ENCODE data around the gene CASP14. TPM values are rescaled to one million over a fixed set of nuclear protein-coding genes. Genes with fewer than 3 reads are reported as not detected.

The CASP14 gene
- total and polyA plus RNA-seq, 4 experiments from 2014 or later, result 0.09 TPM; not detected in 3

GRCh38 chr19:15101479-15102082 lies 52.3 kb downstream of the CASP14 start:
- Histone ChIP-seq H3K4me1 (ENCODE audit: insufficient read depth, low read length) (no peaks in the 10 kb centered on the region), H3K27me3 (ENCODE audit: insufficient read depth, low read length) (no peaks in the 10 kb centered on the region), H3K9me3 (ENCODE audit: control insufficient read depth in 1 of 2, low read length in 2 of 2) (peaks cover 0 to 5% of the 10 kb centered on the region in 2 donors), H3K36me3 (ENCODE audit: insufficient read depth, low read length) (no peaks in the 10 kb centered on the region), H3K4me3 (ENCODE audit: low read length in 2 of 2) (no peak overlapping the region), H3K27ac (ENCODE audit: low read depth, low read length) (no peak overlapping the region)
- peaks cover 8 to 12% of the 10 kb centered on the region in 2 donors for H3K36me3 Mint-ChIP-seq
- ChIA-PET POLR2A (ENCODE audit: partially characterized antibody) (no interaction called here), CTCF (ENCODE audit: partially characterized antibody) (interaction anchor here (0.6 to 6.6 kb wide), 15 partner anchors 9 to 454 kb away, joined by 3 to 74 read pairs (median 3); no protein-coding TSS in a partner anchor)
- H3K9me3 Mint-ChIP-seq, result peaks cover 5 to 32% (median 22%) of the 10 kb centered on the region in 8 donors
- intact Hi-C loops (cut with micrococcal nuclease), result loop anchor here (1.0 kb wide), 1 partner anchor 49 kb away; no protein-coding TSS in a partner anchor
- DNase-seq, result peak in 4 of 5 donors; percentile 35 to 44 (median 40)
- H3K4me3 Mint-ChIP-seq, result peak overlapping the region in 1 of 8 donors; percentile 15
- peaks cover under 1 to 7% (median 2%) of the 10 kb centered on the region in 4 donors for H3K4me1 Mint-ChIP-seq
- peaks cover 14 to 20% of the 10 kb centered on the region in 2 donors for H3K27me3 Mint-ChIP-seq
- no peak overlapping the region for H3K27ac Mint-ChIP-seq

- peaks cover 8 to 12% of the 10 kb centered on the region in 2 donors for H3K36me3 Mint-ChIP-seq
- H3K27ac Mint-ChIP-seq, result no peak overlapping the region
- no peaks in the 10 kb centered on the region for H3K36me3 ChIP-seq (ENCODE audit: insufficient read depth, low read length)
- intact Hi-C loops (cut with micrococcal nuclease), result no loop called here
- H3K4me3 ChIP-seq (ENCODE audit: low read length in 2 of 2), result no peak overlapping the region
- DNase-seq, result no peak
- peaks cover 5% of the 10 kb centered on the region for H3K27me3 ChIP-seq (ENCODE audit: insufficient read depth, low read length)
- POLR2A ChIA-PET (ENCODE audit: partially characterized antibody), result no interaction called here
- H3K4me3 Mint-ChIP-seq, result no peak overlapping the region
- H3K27ac ChIP-seq (ENCODE audit: low read depth, low read length), result no peak overlapping the region
- peaks cover 6% of the 10 kb centered on the region for H3K4me1 ChIP-seq (ENCODE audit: insufficient read depth, low read length)
- H3K9me3 ChIP-seq (ENCODE audit: control insufficient read depth in 1 of 2, low read length in 2 of 2), result peaks cover 0 to 5% of the 10 kb centered on the region in 2 donors
- H3K4me1 Mint-ChIP-seq, result peaks cover 3 to 12% (median 8%) of the 10 kb centered on the region in 4 donors
- peaks cover 5 to 32% (median 22%) of the 10 kb centered on the region in 8 donors for H3K9me3 Mint-ChIP-seq
- H3K27me3 Mint-ChIP-seq, result peaks cover 15 to 25% of the 10 kb centered on the region in 2 donors
- CTCF ChIA-PET (ENCODE audit: partially characterized antibody), result interaction anchor here (6.6 kb wide), 1 partner anchor 47 kb away, joined by 74 read pairs; no protein-coding TSS in a partner anchor
Observed at GRCh38 chr19:15104003-15104402, 54.7 kb downstream of the CASP14 start.

- H3K36me3 ChIP-seq (ENCODE audit: insufficient read depth, low read length), result no peaks in the 10 kb centered on the region
- intact Hi-C loops (cut with micrococcal nuclease), result no loop called here
- peaks cover 5 to 32% (median 22%) of the 10 kb centered on the region in 8 donors for H3K9me3 Mint-ChIP-seq
- peaks cover 6% of the 10 kb centered on the region for H3K4me1 ChIP-seq (ENCODE audit: insufficient read depth, low read length)
- POLR2A ChIA-PET (ENCODE audit: partially characterized antibody), result no interaction called here
- H3K27me3 ChIP-seq (ENCODE audit: insufficient read depth, low read length), result peaks cover 5% of the 10 kb centered on the region
- H3K4me3 ChIP-seq (ENCODE audit: low read length in 2 of 2), result no peak overlapping the region
- H3K4me1 Mint-ChIP-seq, result peaks cover 3 to 12% (median 8%) of the 10 kb centered on the region in 4 donors
- no peak for DNase-seq
- peaks cover 15 to 25% of the 10 kb centered on the region in 2 donors for H3K27me3 Mint-ChIP-seq
- no peak overlapping the region for H3K4me3 Mint-ChIP-seq
- no peak overlapping the region for H3K27ac ChIP-seq (ENCODE audit: low read depth, low read length)
- peaks cover 0 to 5% of the 10 kb centered on the region in 2 donors for H3K9me3 ChIP-seq (ENCODE audit: control insufficient read depth in 1 of 2, low read length in 2 of 2)
- no peak overlapping the region for H3K27ac Mint-ChIP-seq
- H3K36me3 Mint-ChIP-seq, result peaks cover 8 to 12% of the 10 kb centered on the region in 2 donors
- CTCF ChIA-PET (ENCODE audit: partially characterized antibody), result interaction anchor here (1.9 kb wide), 1 partner anchor 46 kb away, joined by 6 read pairs; no protein-coding TSS in a partner anchor
Observed at GRCh38 chr19:15104411-15104810, 55.1 kb downstream of the CASP14 start.

- Histone ChIP-seq H3K27me3 (ENCODE audit: insufficient read depth, low read length) (peaks cover 5% of the 10 kb centered on the region), H3K4me3 (ENCODE audit: low read length in 2 of 2) (no peak overlapping the region), H3K4me1 (ENCODE audit: insufficient read depth, low read length) (peaks cover 6% of the 10 kb centered on the region), H3K36me3 (ENCODE audit: insufficient read depth, low read length) (no peaks in the 10 kb centered on the region), H3K27ac (ENCODE audit: low read depth, low read length) (no peak overlapping the region), H3K9me3 (ENCODE audit: control insufficient read depth in 1 of 2, low read length in 2 of 2) (peaks cover 0 to 5% of the 10 kb centered on the region in 2 donors)
- CTCF ChIA-PET (ENCODE audit: partially characterized antibody), result interaction anchor here (1.0 to 1.9 kb wide), 2 partner anchors 45 to 50 kb away, joined by 3 to 6 read pairs; no protein-coding TSS in a partner anchor
- Mint-ChIP-seq H3K27ac (no peak overlapping the region), H3K4me3 (no peak overlapping the region), H3K36me3 (peaks cover 8 to 12% of the 10 kb centered on the region in 2 donors), H3K4me1 (peaks cover 3 to 12% (median 8%) of the 10 kb centered on the region in 4 donors), H3K27me3 (peaks cover 15 to 25% of the 10 kb centered on the region in 2 donors), H3K9me3 (peaks cover 5 to 32% (median 22%) of the 10 kb centered on the region in 8 donors)
- POLR2A ChIA-PET (ENCODE audit: partially characterized antibody), result no interaction called here
- intact Hi-C loops (cut with micrococcal nuclease), result no loop called here
- no peak for DNase-seq
Observed at GRCh38 chr19:15105044-15105443, 55.8 kb downstream of the CASP14 start.

- ChIA-PET CTCF (ENCODE audit: partially characterized antibody) (no interaction called here), POLR2A (ENCODE audit: partially characterized antibody) (no interaction called here)
- H3K27ac Mint-ChIP-seq, result no peak within 1 kb of the TSS
Observed at GRCh38 chr19:15107061-15108010, 58.1 kb downstream of the CASP14 start, which contains the start of gene SYDE1. Gene SYDE1, plus strand, starts transcription at chr19:15107401. Its CDS starts 33 bp downstream, at chr19:15107434.

More at GRCh38 chr19:15107061-15108010, 58.1 kb downstream of the CASP14 start, which contains the start of gene SYDE1:
- no peak for DNase-seq
- H3K9me3 Mint-ChIP-seq, result peaks cover 5 to 26% (median 19%) of the 10 kb centered on the region in 8 donors
- intact Hi-C loops (cut with micrococcal nuclease), result no loop called here
- peak within 1 kb of the TSS; percentile 33 to 68 (median 58) for H3K4me3 Mint-ChIP-seq
- Histone ChIP-seq H3K36me3 (ENCODE audit: insufficient read depth, low read length) (no peaks in the 10 kb centered on the region), H3K9me3 (ENCODE audit: control insufficient read depth in 1 of 2, low read length in 2 of 2) (peaks cover 0 to 5% of the 10 kb centered on the region in 2 donors), H3K4me1 (ENCODE audit: insufficient read depth, low read length) (peaks cover 6% of the 10 kb centered on the region), H3K27ac (ENCODE audit: low read depth, low read length) (no peak within 1 kb of the TSS), H3K27me3 (ENCODE audit: insufficient read depth, low read length) (peaks cover 5% of the 10 kb centered on the region), H3K4me3 (ENCODE audit: low read length in 2 of 2) (no peak within 1 kb of the TSS)
- H3K27me3 Mint-ChIP-seq, result peaks cover 12 to 21% of the 10 kb centered on the region in 2 donors
- peaks cover 3 to 12% (median 8%) of the 10 kb centered on the region in 4 donors for H3K4me1 Mint-ChIP-seq
- peaks cover 6 to 12% of the 10 kb centered on the region in 2 donors for H3K36me3 Mint-ChIP-seq
